Hepatocyte (in vitro differentiated cells): ENCODE results near the gene DIS3L2.
"Not testable (repeated sequence)": the region's sequence is repeated elsewhere in the genome, so short reads cannot be mapped to it uniquely, and the experiment has no call there.

Source experiments
- CTCF ChIP-seq: fragments of 200-600 bp; sonication (generic); IDR thresholded peaks from 2 replicates; pipeline ENCODE4 v1.5.1; 2016; ENCODE audit warnings: antibody characterized with exemption, mild to moderate bottlenecking; ENCODE audit not compliant: poor library complexity
- EZH2 ChIP-seq: fragments of 200-600 bp; sonication (generic); IDR thresholded peaks from 2 replicates; pipeline ENCODE4 v1.6.1; 2016; ENCODE audit warnings: antibody characterized with exemption, mild to moderate bottlenecking, borderline replicate concordance
- EZH2phosphoT487 ChIP-seq: fragments of 200-600 bp; sonication (generic); IDR thresholded peaks from one replicate; pipeline ENCODE4 v1.6.1; 2018; ENCODE audit warnings: antibody characterized with exemption, mild to moderate bottlenecking, low read depth, moderate library complexity; ENCODE audit not compliant: unreplicated experiment, severe bottlenecking

GRCh38 chr2:232326274-232327104, 365.0 kb downstream of the DIS3L2 start:
- not testable (repeated sequence) for TF ChIP-seq CTCF, EZH2, EZH2phosphoT487
